Left lung (tissue), 10 donors: ENCODE measurements around the gene TBCD. TPM values are rescaled to one million over a fixed set of nuclear protein-coding genes. Genes with fewer than 3 reads are reported as not detected.
"Not testable (repeated sequence)": the region's sequence is repeated elsewhere in the genome, so short reads cannot be mapped to it uniquely, and the experiment has no call there.

Source experiments
- ATAC-seq: fragments of 200-7000 bp; cut with Tn5 transposase; one replicate; pipeline ENCODE4 v1.9.1; 2020; ENCODE audit warnings: moderate library complexity
- DNase-seq, 4 donors: peaks; one replicate each; pipeline ENCODE4 v3.0.0-alpha.2; 2013 to 2020
- H3K27ac ChIP-seq, 2 donors: fragments of 200-600 bp; sonication (generic) in 1 of 2; one replicate each; pipeline versions ENCODE4 v1.5.0 to v1.8.0; 2020 to 2021
- H3K27me3 ChIP-seq, 2 donors: fragments of 200-600 bp; sonication (generic) in 1 of 2; one replicate each; pipeline versions ENCODE4 v1.5.0 to v1.8.0; 2020 to 2021
- H3K36me3 ChIP-seq, 2 donors: fragments of 200-600 bp; sonication (generic) in 1 of 2; one replicate each; pipeline versions ENCODE4 v1.5.0 to v1.8.0; 2020 to 2021
- H3K4me1 ChIP-seq, 2 donors: fragments of 200-600 bp; one replicate each; pipeline ENCODE4 v1.8.0; 2021
- H3K4me3 ChIP-seq, 2 donors: fragments of 200-600 bp; sonication (generic) in 1 of 2; one replicate each; pipeline versions ENCODE4 v1.5.0 to v1.8.0; 2020 to 2021; ENCODE audit warnings: mild to moderate bottlenecking in 1 of 2
- H3K9me3 ChIP-seq, 2 donors: fragments of 200-600 bp; sonication (generic) in 1 of 2; one replicate each; pipeline versions ENCODE4 v1.5.0 to v1.8.0; 2020 to 2021
- intact Hi-C, 2 donors: fragments of 100-400 bp; cut with DNase I; formaldehyde crosslinking; loops; one replicate each; pipeline versions ENCODE4 v1.11.2 to v1.14.2; 2022
- polyA plus RNA-seq, 6 donors: library from polyadenylated mRNA; unstranded; fragments of 120-200 nt; gene quantifications; one replicate each; pipeline ENCODE4 v1.2.1, GENCODE V29; 2013; ENCODE audit not compliant: insufficient read length in 6 of 6
- total RNA-seq, 2 donors: library from RNA; stranded (reverse); fragmentation: NEBNext Ultra II Directional; extraction: Animal tissue kit (Norgen Biotek cat#: 25700); gene quantifications; one replicate each; pipeline ENCODE4 v1.2.1, GENCODE V29; 2021
- TF ChIP-seq, protein P1 (sequence below), 2 donors: fragments of 200-600 bp; sonication (generic) in 1 of 2; IDR thresholded peaks; one replicate each; pipeline versions ENCODE4 v1.5.0 to v1.8.0; 2021; ENCODE audit warnings: antibody characterized with exemption in 2 of 2
- donor health status: DM: no; HTN: yes; CAD: no.
- donor health status: DM: no; HTN: no; CAD: no.

The TBCD gene
- total and polyA plus RNA-seq, 8 donors: 87.2 to 133 (median 104) TPM

DNA sequence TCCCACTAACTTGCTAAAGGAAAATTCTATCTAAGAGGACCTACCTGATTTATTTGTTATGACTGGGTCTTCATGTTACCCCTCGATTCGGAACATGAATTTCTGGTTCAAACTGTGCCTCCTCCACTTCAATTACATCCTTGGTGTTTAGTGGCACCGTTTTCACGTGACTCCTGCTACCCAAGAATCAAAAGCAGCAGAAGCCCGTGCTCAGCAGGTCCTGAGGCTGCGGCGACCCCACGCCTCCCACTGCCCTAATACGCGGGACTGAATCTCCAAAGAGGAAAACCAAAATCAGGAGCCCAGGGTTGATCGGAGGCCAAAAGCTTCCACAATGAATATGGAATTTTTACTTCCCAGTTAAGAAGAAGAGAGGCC lies 233.6 kb downstream of the TBCD start:
- DNase-seq (no peak), ATAC-seq (no peak)
- Histone ChIP-seq H3K27me3 (peaks cover 0 to 5% of the 10 kb centered on the region in 2 donors), H3K36me3 (no peaks in the 10 kb centered on the region), H3K4me1 (peaks cover 0 to 10% of the 10 kb centered on the region in 2 donors), H3K9me3 (no peaks in the 10 kb centered on the region), H3K4me3 (no peak overlapping the region), H3K27ac (no peak overlapping the region)
- TF ChIP-seq, protein P1, sequence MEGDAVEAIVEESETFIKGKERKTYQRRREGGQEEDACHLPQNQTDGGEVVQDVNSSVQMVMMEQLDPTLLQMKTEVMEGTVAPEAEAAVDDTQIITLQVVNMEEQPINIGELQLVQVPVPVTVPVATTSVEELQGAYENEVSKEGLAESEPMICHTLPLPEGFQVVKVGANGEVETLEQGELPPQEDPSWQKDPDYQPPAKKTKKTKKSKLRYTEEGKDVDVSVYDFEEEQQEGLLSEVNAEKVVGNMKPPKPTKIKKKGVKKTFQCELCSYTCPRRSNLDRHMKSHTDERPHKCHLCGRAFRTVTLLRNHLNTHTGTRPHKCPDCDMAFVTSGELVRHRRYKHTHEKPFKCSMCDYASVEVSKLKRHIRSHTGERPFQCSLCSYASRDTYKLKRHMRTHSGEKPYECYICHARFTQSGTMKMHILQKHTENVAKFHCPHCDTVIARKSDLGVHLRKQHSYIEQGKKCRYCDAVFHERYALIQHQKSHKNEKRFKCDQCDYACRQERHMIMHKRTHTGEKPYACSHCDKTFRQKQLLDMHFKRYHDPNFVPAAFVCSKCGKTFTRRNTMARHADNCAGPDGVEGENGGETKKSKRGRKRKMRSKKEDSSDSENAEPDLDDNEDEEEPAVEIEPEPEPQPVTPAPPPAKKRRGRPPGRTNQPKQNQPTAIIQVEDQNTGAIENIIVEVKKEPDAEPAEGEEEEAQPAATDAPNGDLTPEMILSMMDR (IDR thresholded peaks at IDR 0.05): no peak
- intact Hi-C loops: no loop called here

DNA sequence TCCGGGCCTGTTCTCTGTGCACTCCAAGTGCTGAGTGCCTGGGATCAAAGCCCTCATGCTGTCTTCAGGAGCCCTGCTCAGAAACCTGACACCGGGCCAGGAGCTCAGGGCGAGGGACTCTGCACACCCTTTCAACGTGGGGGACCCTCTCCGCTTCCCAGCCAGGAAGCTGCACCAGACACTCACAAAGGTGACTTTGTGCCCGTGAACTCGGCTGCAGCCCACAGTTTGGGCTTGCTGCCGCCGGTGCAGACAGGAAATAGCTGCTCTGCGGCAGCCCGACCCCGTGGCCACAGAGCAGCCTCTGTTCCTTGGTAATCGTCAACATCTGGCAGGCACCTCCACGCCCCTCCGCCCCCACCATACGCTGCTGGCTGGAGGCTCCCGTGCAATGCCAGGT lies 234.1 kb downstream of the TBCD start:
- H3K27me3 ChIP-seq: peaks cover 0 to 5% of the 10 kb centered on the region in 2 donors
- peak in 2 of 4 donors; percentile 46 for DNase-seq
- peaks cover 0 to 10% of the 10 kb centered on the region in 2 donors for H3K4me1 ChIP-seq
- no peaks in the 10 kb centered on the region for H3K36me3 ChIP-seq
- no peaks in the 10 kb centered on the region for H3K9me3 ChIP-seq
- no peak overlapping the region for H3K4me3 ChIP-seq
- intact Hi-C loops: no loop called here
- TF ChIP-seq, protein P1 (IDR thresholded peaks at IDR 0.05): no peak
- H3K27ac ChIP-seq: no peak overlapping the region
- ATAC-seq: peak; percentile 68

GRCh38 chr17:82989051-82989450 lies 237.2 kb downstream of the TBCD start:
- H3K27ac ChIP-seq, H3K36me3 ChIP-seq, H3K4me1 ChIP-seq, ATAC-seq, H3K4me3 ChIP-seq, DNase-seq, intact Hi-C loops, H3K27me3 ChIP-seq: not testable (repeated sequence)
- H3K9me3 ChIP-seq: peaks cover 0 to 20% of the 10 kb centered on the region in 2 donors

GRCh38 chr17:82989881-82990280 lies 238.0 kb downstream of the TBCD start:
- intact Hi-C loops: no loop called here
- H3K4me1 ChIP-seq: peaks cover 0 to 10% of the 10 kb centered on the region in 2 donors

DNA sequence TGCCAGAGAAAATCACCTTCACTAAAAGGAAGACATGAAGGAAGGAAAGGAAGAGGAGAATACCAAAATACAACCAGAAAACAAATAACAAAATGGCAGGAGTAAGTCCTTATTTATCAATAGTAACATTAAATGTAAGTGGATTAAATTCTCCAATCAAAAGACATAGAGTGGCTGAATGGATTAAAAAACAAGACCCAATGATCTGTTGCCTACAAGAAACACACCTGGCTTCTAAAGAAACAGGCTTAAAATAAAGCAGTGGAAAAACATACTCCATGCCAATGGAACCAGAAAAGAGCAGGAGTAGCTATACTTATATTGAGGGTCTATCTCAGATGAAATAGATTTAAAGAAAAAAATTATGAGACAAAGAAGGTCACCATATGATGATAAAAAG lies 241.1 kb downstream of the TBCD start:
- ATAC-seq (no peak), DNase-seq (no peak)
- no peaks in the 10 kb centered on the region for H3K36me3 ChIP-seq
- H3K27ac ChIP-seq: no peak overlapping the region
- intact Hi-C loops: no loop called here
- H3K9me3 ChIP-seq: peaks cover 0 to 22% of the 10 kb centered on the region in 2 donors
- no peak overlapping the region for H3K4me3 ChIP-seq
- TF ChIP-seq, protein P1 (IDR thresholded peaks at IDR 0.05): no peak
- no peaks in the 10 kb centered on the region for H3K27me3 ChIP-seq
- H3K4me1 ChIP-seq: no peaks in the 10 kb centered on the region

More at GRCh38 chr17:82989881-82990280, 238.0 kb downstream of the TBCD start:
- Histone ChIP-seq H3K27me3 (peaks cover 0 to 5% of the 10 kb centered on the region in 2 donors), H3K4me3 (no peak overlapping the region), H3K27ac (no peak overlapping the region), H3K36me3 (no peaks in the 10 kb centered on the region), H3K9me3 (peaks cover 0 to 21% of the 10 kb centered on the region in 2 donors)
- ATAC-seq: no peak
- TF ChIP-seq, protein P1 (IDR thresholded peaks at IDR 0.05): no peak
- DNase-seq: no peak

Other genes with a start within 250 kb of the TBCD start
- gene FOXK2, start 232.3 kb upstream of the TBCD start, total RNA-seq: 10 to 100 TPM; 50.4 to 57.0 TPM
- gene FOXK2, start 232.3 kb upstream of the TBCD start, polyA plus RNA-seq: 10 to 100 TPM; 31.2 to 46.3 (median 35.2) TPM
- 10 to 100 TPM; 46.8 to 64.6 TPM for gene WDR45B, start 103.6 kb upstream of the TBCD start, total RNA-seq
- gene WDR45B, start 103.6 kb upstream of the TBCD start, polyA plus RNA-seq: 10 to 100 TPM; 77.0 to 93.1 (median 83.9) TPM
- gene RAB40B, start 53.4 kb upstream of the TBCD start, total RNA-seq: 10 to 100 TPM in 1 of 2 donors, 1 to 10 TPM in 1; 6.8 to 10.2 TPM
- 10 to 100 TPM; 18.6 to 25.7 (median 19.9) TPM for gene RAB40B, start 53.4 kb upstream of the TBCD start, polyA plus RNA-seq
- 10 to 100 TPM; 24.7 to 30.0 TPM for gene FN3KRP, start 35.4 kb upstream of the TBCD start, total RNA-seq
- gene FN3KRP, start 35.4 kb upstream of the TBCD start, polyA plus RNA-seq: 10 to 100 TPM; 43.7 to 55.6 (median 51.0) TPM
- 10 to 100 TPM; 17.7 to 28.1 TPM for gene FN3K, start 16.4 kb upstream of the TBCD start, total RNA-seq
- gene FN3K, start 16.4 kb upstream of the TBCD start, polyA plus RNA-seq: 10 to 100 TPM; 12.8 to 21.9 (median 20.5) TPM
- gene ZNF750, start 88.0 kb downstream of the TBCD start, total RNA-seq: 1 to 10 TPM; 1.6 to 3.4 TPM
- under 1 TPM; 0.38 to 0.88 (median 0.60) TPM for gene ZNF750, start 88.0 kb downstream of the TBCD start, polyA plus RNA-seq